Measurements from ENCODE around the gene ABHD15.
"Not testable (repeated sequence)": the region's sequence is repeated elsewhere in the genome, so short reads cannot be mapped to it uniquely, and the experiment has no call there.

ABHD15 gene

GRCh38 chr17:29559640-29560039 lies 7.2 kb downstream of the ABHD15 start:
- no peak for TF ChIP-seq CTCF (conservative IDR thresholded peaks at IDR 0.05)

GRCh38 chr17:29558139-29558538 lies 8.7 kb downstream of the ABHD15 start:
- H3K27ac ChIP-seq = not testable (repeated sequence)

More at GRCh38 chr17:29559640-29560039, 7.2 kb downstream of the ABHD15 start:
- H3K27ac ChIP-seq = no peak overlapping the region

GRCh38 chr17:29557739-29558116 lies 9.1 kb downstream of the ABHD15 start:
- no peak for TF ChIP-seq CTCF (conservative IDR thresholded peaks at IDR 0.05)
- H3K27ac ChIP-seq = no peak overlapping the region

GRCh38 chr17:29557085-29557738 lies 9.6 kb downstream of the ABHD15 start:
- no peak for TF ChIP-seq CTCF (conservative IDR thresholded peaks at IDR 0.05)
- no peak overlapping the region for H3K27ac ChIP-seq

GRCh38 chr17:29555840-29556239 lies 11.0 kb downstream of the ABHD15 start:
- no peak for TF ChIP-seq CTCF (conservative IDR thresholded peaks at IDR 0.05)

GRCh38 chr17:29549177-29549923 lies 17.5 kb downstream of the ABHD15 start:
- TF ChIP-seq CTCF (conservative IDR thresholded peaks at IDR 0.05) = no peak
- no peak overlapping the region for H3K27ac ChIP-seq

More at GRCh38 chr17:29555840-29556239, 11.0 kb downstream of the ABHD15 start:
- H3K27ac ChIP-seq = peak overlapping the region; percentile 43

GRCh38 chr17:29546830-29547229 lies 20.0 kb downstream of the ABHD15 start:
- peak overlapping the region; percentile 49 for H3K27ac ChIP-seq
- TF ChIP-seq CTCF (conservative IDR thresholded peaks at IDR 0.05) = no peak

GRCh38 chr17:29546085-29546484 lies 20.8 kb downstream of the ABHD15 start:
- H3K27ac ChIP-seq = peak overlapping the region; percentile 49
- TF ChIP-seq CTCF (conservative IDR thresholded peaks at IDR 0.05) = no peak

Data from VCaP (cell line).